Fibroblast of lung (primary cell): Measurements from ENCODE around the gene NUDCD3.

Experiments used
- EZH2 ChIP-seq: IDR thresholded peaks from 2 replicates; pipeline ENCODE4 v1.5.1; 2012; ENCODE audit warnings: low read length, control low read depth, mild to moderate bottlenecking; ENCODE audit errors: missing control alignments
- TF ChIP-seq, protein P1 (sequence below), 2 donors: IDR thresholded peaks in 1 of 2; conservative IDR thresholded peaks in 1 of 2; 1 replicate in 1 of 2; 2 replicates in 1 of 2; pipeline ENCODE4 v1.5.1; 2011 to 2012; ENCODE audit warnings: low read length in 2 of 2, control low read depth in 1 of 2, inconsistent platforms in 1 of 2, low read depth in 1 of 2, mild to moderate bottlenecking in 1 of 2

GRCh38 chr7:44379366-44380188 is 110.9 kb downstream of the NUDCD3 start:
- TF ChIP-seq, protein P1, sequence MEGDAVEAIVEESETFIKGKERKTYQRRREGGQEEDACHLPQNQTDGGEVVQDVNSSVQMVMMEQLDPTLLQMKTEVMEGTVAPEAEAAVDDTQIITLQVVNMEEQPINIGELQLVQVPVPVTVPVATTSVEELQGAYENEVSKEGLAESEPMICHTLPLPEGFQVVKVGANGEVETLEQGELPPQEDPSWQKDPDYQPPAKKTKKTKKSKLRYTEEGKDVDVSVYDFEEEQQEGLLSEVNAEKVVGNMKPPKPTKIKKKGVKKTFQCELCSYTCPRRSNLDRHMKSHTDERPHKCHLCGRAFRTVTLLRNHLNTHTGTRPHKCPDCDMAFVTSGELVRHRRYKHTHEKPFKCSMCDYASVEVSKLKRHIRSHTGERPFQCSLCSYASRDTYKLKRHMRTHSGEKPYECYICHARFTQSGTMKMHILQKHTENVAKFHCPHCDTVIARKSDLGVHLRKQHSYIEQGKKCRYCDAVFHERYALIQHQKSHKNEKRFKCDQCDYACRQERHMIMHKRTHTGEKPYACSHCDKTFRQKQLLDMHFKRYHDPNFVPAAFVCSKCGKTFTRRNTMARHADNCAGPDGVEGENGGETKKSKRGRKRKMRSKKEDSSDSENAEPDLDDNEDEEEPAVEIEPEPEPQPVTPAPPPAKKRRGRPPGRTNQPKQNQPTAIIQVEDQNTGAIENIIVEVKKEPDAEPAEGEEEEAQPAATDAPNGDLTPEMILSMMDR (conservative IDR thresholded peaks at IDR 0.05 in 1 of 2, IDR thresholded peaks at IDR 0.05 in 1 of 2; ENCODE audit: low read depth in 1 of 2, low read length in 2 of 2): no peak
- no peak for TF ChIP-seq EZH2
